B cell (primary cell): ENCODE measurements around the gene NRDC. TPM values are rescaled to one million over a fixed set of nuclear protein-coding genes. Genes with fewer than 3 reads are reported as not detected.
"Not testable (repeated sequence)": the region's sequence is repeated elsewhere in the genome, so short reads cannot be mapped to it uniquely, and the experiment has no call there.

ENCODE experiments used
- ATAC-seq: fragments of 200-7000 bp; cut with Tn5 transposase; one replicate; pipeline ENCODE4 v1.10.0; 2021; ENCODE audit warnings: low read depth, mild to moderate bottlenecking, moderate number of reproducible peaks, moderate library complexity
- CTCF ChIA-PET: fragments of 350-600 bp; sonication (Branson Sonifier 250); formaldehyde crosslinking; loops from one replicate; lab custom pipeline; 2021; ENCODE audit warnings: antibody characterized with exemption, inconsistent platforms; lab: Charles Lee
- POLR2A ChIA-PET: fragments of 350-600 bp; sonication (Branson Sonifier 250); formaldehyde crosslinking; loops from one replicate; lab custom pipeline; 2021; ENCODE audit warnings: antibody characterized with exemption; lab: Charles Lee
- DNase-seq: peaks from one replicate; pipeline ENCODE4 v3.0.0; 2013
- H2AFZ ChIP-seq: 2 replicates; pipeline ENCODE4 v1.6.1; 2012; ENCODE audit warnings: mild to moderate bottlenecking, low read depth, low read length; ENCODE audit not compliant: insufficient read depth, poor library complexity, severe bottlenecking
- H3K27ac ChIP-seq, 2 donors: 1 replicate in 1 of 2; 2 replicates in 1 of 2; pipeline ENCODE4 v1.5.1; 2012 to 2013; ENCODE audit warnings: low read length in 2 of 2, mild to moderate bottlenecking in 2 of 2, moderate library complexity in 1 of 2
- H3K27me3 ChIP-seq, 4 experiments: fragments of 200-600 bp in 1 of 4; sonication (generic) in 1 of 4; replicated peaks in 1 of 4; 1 replicate in 2 of 4; 2 replicates in 2 of 4; pipeline versions ENCODE4 v1.6.1 to v1.7.0; 2013 to 2016; ENCODE audit warnings: low read length in 3 of 4, mild to moderate bottlenecking in 2 of 4, mixed read lengths in 1 of 4, moderate library complexity in 1 of 4; ENCODE audit not compliant: insufficient read depth in 4 of 4, control insufficient read depth in 3 of 4; ENCODE audit errors: control extremely low read depth in 1 of 4
- H3K36me3 ChIP-seq, 2 experiments: replicated peaks in 1 of 2; 1 replicate in 1 of 2; 2 replicates in 1 of 2; pipeline versions ENCODE4 v1.6.1 to v1.7.1; 2013; ENCODE audit warnings: low read length in 1 of 2; ENCODE audit not compliant: insufficient read depth in 2 of 2, control insufficient read depth in 1 of 2; ENCODE audit errors: control extremely low read depth in 1 of 2, extremely low read depth in 1 of 2
- H3K4me1 ChIP-seq, 2 donors: fragments of 200-600 bp in 1 of 2; sonication (generic) in 1 of 2; 1 replicate in 1 of 2; 2 replicates in 1 of 2; pipeline versions ENCODE4 v1.5.1 to v1.6.1; 2013 to 2017; ENCODE audit warnings: low read length in 2 of 2; ENCODE audit not compliant: control insufficient read depth in 2 of 2, insufficient read depth in 2 of 2
- H3K4me2 ChIP-seq: replicated peaks from 2 replicates; pipeline ENCODE3; 2012; ENCODE audit warnings: mild to moderate bottlenecking, low read depth, low read length; ENCODE audit not compliant: poor library complexity, severe bottlenecking
- H3K4me3 ChIP-seq, 5 experiments: fragments of 200-600 bp in 1 of 5; sonication (generic) in 1 of 5; 1 replicate in 3 of 5; 2 replicates in 2 of 5; pipeline versions ENCODE4 v1.5.1 to v1.7.0; 2011 to 2016; ENCODE audit warnings: low read length in 4 of 5, mild to moderate bottlenecking in 4 of 5, low read depth in 2 of 5, control low read depth in 1 of 5, moderate library complexity in 1 of 5; ENCODE audit not compliant: insufficient read depth in 1 of 5; ENCODE audit errors: control extremely low read depth in 1 of 5, extremely low read depth in 1 of 5
- H3K79me2 ChIP-seq: fragments of 200-600 bp; sonication (generic); one replicate; pipeline ENCODE4 v1.6.0; 2016; ENCODE audit warnings: low read length; ENCODE audit not compliant: control insufficient read depth, insufficient read depth
- H3K9ac ChIP-seq: fragments of 200-600 bp; sonication (generic); 2 replicates; pipeline ENCODE4 v1.6.1; 2017; ENCODE audit warnings: mild to moderate bottlenecking, low read length, moderate library complexity
- H3K9me3 ChIP-seq, 3 donors: one replicate each; pipeline versions ENCODE4 v1.6.1 to v1.7.1; 2013; ENCODE audit warnings: low read length in 2 of 3; ENCODE audit not compliant: control insufficient read depth in 2 of 3, insufficient read depth in 1 of 3; ENCODE audit errors: control extremely low read depth in 1 of 3
- H4K20me1 ChIP-seq: 2 replicates; pipeline ENCODE4 v1.6.0; 2012; ENCODE audit warnings: mild to moderate bottlenecking, low read length; ENCODE audit not compliant: insufficient read depth, control insufficient read depth, poor library complexity, severe bottlenecking
- H3K27ac Mint-ChIP-seq: one replicate; pipeline ENCODE4 v1.8.0; 2021; ENCODE audit warnings: mixed read lengths
- H3K27me3 Mint-ChIP-seq: one replicate; pipeline ENCODE4 v1.8.0; 2021; ENCODE audit warnings: mixed read lengths
- H3K4me1 Mint-ChIP-seq: one replicate; pipeline ENCODE4 v1.8.0; 2021; ENCODE audit warnings: mixed read lengths
- H3K4me3 Mint-ChIP-seq: one replicate; pipeline ENCODE4 v1.8.0; 2021; ENCODE audit warnings: mixed read lengths
- H3K9me3 Mint-ChIP-seq: one replicate; pipeline ENCODE4 v1.8.0; 2022; ENCODE audit warnings: mixed read lengths; ENCODE audit not compliant: insufficient read depth
- EZH2 ChIP-seq: IDR thresholded peaks from 2 replicates; pipeline ENCODE4 v1.6.1; 2012; ENCODE audit warnings: borderline replicate concordance, low read depth, mild to moderate bottlenecking, moderate library complexity, low read length; ENCODE audit not compliant: insufficient read depth, poor library complexity, severe bottlenecking
- WGBS: methylation state at CpG from one replicate; pipeline ENCODE4 v1.1.5; 2013; ENCODE audit warnings: missing lambda C conversion rate; ENCODE audit not compliant: insufficient coverage; 5-methylcytosine and 5-hydroxymethylcytosine counted together
- intact Hi-C: fragments of 100-400 bp; cut with micrococcal nuclease; formaldehyde crosslinking; loops from one replicate; pipeline ENCODE4 v1.10.0; 2022
- polyA plus RNA-seq: library from polyadenylated mRNA; depleted of rRNA; stranded (reverse); fragments of >200 nt; gene quantifications from 2 replicates; pipeline ENCODE4 v1.2.3, GENCODE V29; 2012
- total RNA-seq, 2 donors: library from RNA; stranded (reverse); fragments of 120-200 nt in 1 of 2; gene quantifications; 1 replicate in 1 of 2; 2 replicates in 1 of 2; pipeline versions ENCODE4 v1.2.3 to v1.2.4, GENCODE V29; 2013 to 2022
- TF ChIP-seq, protein P1 (sequence below): fragments of 200-600 bp; IDR thresholded peaks from one replicate; pipeline ENCODE4 v1.8.0; 2022; ENCODE audit warnings: antibody characterized with exemption, mild to moderate bottlenecking

Gene NRDC
- total and polyA plus RNA-seq, 2 donors (not counting 1 experiment from before 2014, with no cell fraction given), result 55.3 to 154 TPM

DNA sequence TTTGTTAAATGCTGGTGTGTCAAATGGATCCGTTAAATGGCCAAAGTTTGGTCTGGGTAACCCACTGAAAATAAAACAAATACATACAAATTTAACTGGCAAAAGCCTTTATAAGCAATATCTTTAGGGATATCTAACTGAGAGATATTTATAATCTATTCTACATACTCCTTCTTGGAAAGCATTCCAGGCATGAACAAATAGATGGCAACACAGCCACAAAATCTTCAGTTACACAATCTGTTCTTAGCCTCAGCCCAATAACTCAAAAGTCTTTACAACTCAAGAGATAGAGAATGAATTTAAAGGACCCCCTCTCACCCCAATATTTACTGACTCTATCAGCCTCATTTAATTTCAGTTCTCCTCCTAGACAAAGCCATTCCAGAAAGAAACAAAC, 58.7 kb downstream of the NRDC start:
- Histone ChIP-seq H3K27me3 (no peaks in the 10 kb centered on the region), H4K20me1 (no peaks in the 10 kb centered on the region), H3K9ac (no peak overlapping the region), H3K4me3 (no peak overlapping the region), H3K36me3 (peaks cover 9 to 48% of the 10 kb centered on the region in 2 experiments), H3K27ac (no peak overlapping the region), H3K4me1 (no peaks in the 10 kb centered on the region), H3K4me2 (no peak overlapping the region), H2AFZ (no peak overlapping the region), H3K9me3 (no peaks in the 10 kb centered on the region), H3K79me2 (no peaks in the 10 kb centered on the region)
- Mint-ChIP-seq H3K27ac (no peak overlapping the region), H3K9me3 (no peaks in the 10 kb centered on the region), H3K4me3 (no peak overlapping the region), H3K4me1 (no peaks in the 10 kb centered on the region), H3K27me3 (no peaks in the 10 kb centered on the region)
- intact Hi-C loops, result loop anchor here (10.0 kb wide), 1 partner anchor 55 kb away; the partner anchor contains the start of gene NRDC
- no peak for TF ChIP-seq EZH2
- TF ChIP-seq, protein P1, sequence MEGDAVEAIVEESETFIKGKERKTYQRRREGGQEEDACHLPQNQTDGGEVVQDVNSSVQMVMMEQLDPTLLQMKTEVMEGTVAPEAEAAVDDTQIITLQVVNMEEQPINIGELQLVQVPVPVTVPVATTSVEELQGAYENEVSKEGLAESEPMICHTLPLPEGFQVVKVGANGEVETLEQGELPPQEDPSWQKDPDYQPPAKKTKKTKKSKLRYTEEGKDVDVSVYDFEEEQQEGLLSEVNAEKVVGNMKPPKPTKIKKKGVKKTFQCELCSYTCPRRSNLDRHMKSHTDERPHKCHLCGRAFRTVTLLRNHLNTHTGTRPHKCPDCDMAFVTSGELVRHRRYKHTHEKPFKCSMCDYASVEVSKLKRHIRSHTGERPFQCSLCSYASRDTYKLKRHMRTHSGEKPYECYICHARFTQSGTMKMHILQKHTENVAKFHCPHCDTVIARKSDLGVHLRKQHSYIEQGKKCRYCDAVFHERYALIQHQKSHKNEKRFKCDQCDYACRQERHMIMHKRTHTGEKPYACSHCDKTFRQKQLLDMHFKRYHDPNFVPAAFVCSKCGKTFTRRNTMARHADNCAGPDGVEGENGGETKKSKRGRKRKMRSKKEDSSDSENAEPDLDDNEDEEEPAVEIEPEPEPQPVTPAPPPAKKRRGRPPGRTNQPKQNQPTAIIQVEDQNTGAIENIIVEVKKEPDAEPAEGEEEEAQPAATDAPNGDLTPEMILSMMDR, result no peak
- DNase-seq, result no peak
- ChIA-PET CTCF (no interaction called here), POLR2A (no interaction called here)
- ATAC-seq, result no peak
- WGBS, result no CpG with 5 or more reads among the region's 1 CpG

DNA sequence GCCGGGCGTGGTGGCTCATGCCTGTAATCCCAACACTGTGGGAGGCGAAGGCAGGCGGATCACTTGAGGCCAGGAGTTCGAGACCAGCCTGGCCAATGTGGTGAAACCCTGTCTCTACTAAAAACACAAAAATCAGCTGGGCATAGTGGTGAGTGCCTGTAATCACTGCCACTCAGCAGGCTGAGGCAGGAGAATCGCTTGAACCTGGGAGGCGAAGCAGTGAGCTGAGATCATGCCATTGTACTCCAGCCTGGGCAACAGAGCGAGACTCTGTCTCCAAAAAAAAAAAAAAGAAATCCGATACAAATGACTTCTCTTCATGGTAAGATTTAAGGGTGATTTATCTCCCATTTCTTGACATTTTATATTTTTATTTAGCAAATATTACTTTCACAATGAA, 59.5 kb downstream of the NRDC start:
- H3K9me3 Mint-ChIP-seq, H3K4me3 ChIP-seq, CTCF ChIA-PET, H3K27ac ChIP-seq, H3K4me1 ChIP-seq, H3K27ac Mint-ChIP-seq, H3K9ac ChIP-seq, DNase-seq, H3K27me3 ChIP-seq, intact Hi-C loops, H3K79me2 ChIP-seq, H4K20me1 ChIP-seq, H2AFZ ChIP-seq, H3K4me2 ChIP-seq, POLR2A ChIA-PET, H3K4me1 Mint-ChIP-seq, H3K4me3 Mint-ChIP-seq, H3K27me3 Mint-ChIP-seq, H3K9me3 ChIP-seq, ATAC-seq: not testable (repeated sequence)
- H3K36me3 ChIP-seq, result peaks cover 11 to 52% of the 10 kb centered on the region in 2 experiments
- WGBS, result 100% methylated on average over 1 of the region's 9 CpGs
